HL-60/S4 treated with retinoic acid at 250 ng/mL for 4 days and 3 days (cell line): ENCODE data around the gene PIGU.

Experiments
- in situ Hi-C: fragments of 300-500 bp; cut with MboI; formaldehyde crosslinking; loops from 2 replicates; pipeline ENCODE4 v1.7.0; 2022; ENCODE audit warnings: low sequenced_read_pairs

PIGU gene

DNA sequence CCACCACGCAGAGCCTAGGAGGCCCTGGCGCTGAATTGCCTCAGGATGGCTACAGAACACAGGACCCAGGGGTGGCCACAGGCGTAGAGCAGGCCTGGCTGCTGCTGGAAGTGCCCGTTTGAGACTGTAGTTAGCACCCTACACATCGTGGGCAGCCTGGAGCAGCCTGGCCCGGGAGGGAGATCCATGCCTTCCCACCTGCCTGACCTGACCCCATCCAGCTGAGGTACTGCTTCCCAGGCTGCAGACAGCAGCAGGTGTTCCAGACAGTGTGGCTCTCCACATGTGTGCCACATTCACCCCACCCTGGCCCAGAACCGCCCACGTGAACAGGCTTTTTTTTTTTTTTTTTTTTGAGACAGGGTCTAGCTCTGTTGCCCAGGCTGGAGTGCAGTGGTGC lies 139.2 kb downstream of the PIGU start:
- in situ Hi-C loops, result loop anchor here (10.0 kb wide), 1 partner anchor 167 kb away; the partner anchor contains the start of gene TP53INP2

GRCh38 chr20:34536798-34537394 lies 140.0 kb downstream of the PIGU start:
- in situ Hi-C loops, result loop anchor here (10.0 kb wide), 1 partner anchor 168 kb away; the partner anchor contains the start of gene TP53INP2

DNA sequence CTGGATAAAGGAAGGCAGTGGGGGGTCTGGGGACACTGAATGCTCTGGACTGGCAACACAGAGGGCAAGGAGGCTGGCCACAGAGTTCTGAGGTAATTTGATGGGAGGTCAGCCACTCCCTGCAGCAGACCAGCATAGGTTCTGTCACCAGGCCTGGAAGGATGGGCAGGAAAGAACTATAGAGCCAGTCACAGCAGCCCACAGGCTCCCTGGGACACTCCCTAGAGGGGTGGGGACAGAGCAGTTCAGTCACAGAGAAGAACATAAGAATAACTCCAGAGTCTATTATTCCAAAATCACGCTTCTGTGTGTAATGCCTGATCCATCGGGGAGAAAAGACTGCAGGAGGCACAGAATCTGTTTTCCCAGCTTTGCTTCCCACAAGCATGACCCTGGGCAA lies 141.0 kb downstream of the PIGU start:
- in situ Hi-C loops, result loop anchor here (10.0 kb wide), 1 partner anchor 169 kb away; the partner anchor contains the start of gene TP53INP2

DNA sequence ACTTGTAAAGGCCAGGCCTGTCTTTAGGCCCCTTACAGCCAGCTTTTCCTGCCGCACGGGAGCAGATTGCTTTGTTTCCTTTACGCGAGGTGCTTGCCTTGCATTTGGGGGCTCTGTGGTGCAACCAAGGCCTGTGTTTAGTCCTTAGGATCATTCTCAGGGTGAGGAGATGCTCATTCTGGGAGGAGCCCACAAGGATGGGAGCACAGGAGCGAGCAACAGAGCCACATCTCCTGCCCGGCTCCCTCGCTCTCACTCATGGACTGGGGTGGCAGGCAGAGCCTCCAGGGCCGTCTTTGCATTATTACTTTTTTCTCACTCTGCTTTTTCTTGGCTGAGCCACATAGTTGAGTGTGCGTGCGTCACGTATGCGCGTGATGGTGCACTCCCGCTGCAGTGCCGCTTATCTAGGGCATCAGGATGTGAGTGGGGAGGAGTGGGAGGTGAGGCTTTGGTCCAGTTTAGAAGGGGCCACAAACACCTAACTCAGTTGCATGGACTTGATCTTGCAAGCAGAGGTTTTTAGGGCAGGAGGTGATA lies 141.5 kb downstream of the PIGU start:
- in situ Hi-C loops, result loop anchor here (10.0 kb wide), 1 partner anchor 169 kb away; the partner anchor contains the start of gene TP53INP2

GRCh38 chr20:34534391-34535165 lies 142.3 kb downstream of the PIGU start:
- in situ Hi-C loops, result loop anchor here (10.0 kb wide), 1 partner anchor 170 kb away; the partner anchor contains the start of gene TP53INP2

- in situ Hi-C loops, result loop anchor here (10.0 kb wide), 1 partner anchor 172 kb away; the partner anchor contains the start of gene TP53INP2
Measured at GRCh38 chr20:34532756-34533155, 144.1 kb downstream of the PIGU start.

DNA sequence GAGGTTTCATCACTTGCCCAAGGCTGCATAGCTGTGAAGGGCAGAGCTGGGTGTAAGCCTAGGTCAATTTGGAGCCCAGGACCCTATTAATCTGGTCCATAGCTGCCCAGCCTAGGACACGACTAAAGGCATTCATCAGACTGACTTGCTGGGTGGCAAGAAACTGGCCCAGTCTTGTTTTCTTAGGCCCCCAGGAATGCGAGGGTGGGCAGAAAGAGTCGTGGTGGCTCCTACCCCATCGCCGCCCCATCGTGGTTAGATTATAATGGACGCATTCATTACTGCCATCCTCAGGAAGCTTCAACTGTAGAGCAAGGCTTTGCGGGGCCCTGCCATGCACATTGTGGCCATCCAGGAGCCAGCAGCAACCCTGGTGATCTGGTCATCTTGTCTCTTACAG lies 144.6 kb downstream of the PIGU start:
- in situ Hi-C loops, result loop anchor here (10.0 kb wide), 1 partner anchor 172 kb away; the partner anchor contains the start of gene TP53INP2

DNA sequence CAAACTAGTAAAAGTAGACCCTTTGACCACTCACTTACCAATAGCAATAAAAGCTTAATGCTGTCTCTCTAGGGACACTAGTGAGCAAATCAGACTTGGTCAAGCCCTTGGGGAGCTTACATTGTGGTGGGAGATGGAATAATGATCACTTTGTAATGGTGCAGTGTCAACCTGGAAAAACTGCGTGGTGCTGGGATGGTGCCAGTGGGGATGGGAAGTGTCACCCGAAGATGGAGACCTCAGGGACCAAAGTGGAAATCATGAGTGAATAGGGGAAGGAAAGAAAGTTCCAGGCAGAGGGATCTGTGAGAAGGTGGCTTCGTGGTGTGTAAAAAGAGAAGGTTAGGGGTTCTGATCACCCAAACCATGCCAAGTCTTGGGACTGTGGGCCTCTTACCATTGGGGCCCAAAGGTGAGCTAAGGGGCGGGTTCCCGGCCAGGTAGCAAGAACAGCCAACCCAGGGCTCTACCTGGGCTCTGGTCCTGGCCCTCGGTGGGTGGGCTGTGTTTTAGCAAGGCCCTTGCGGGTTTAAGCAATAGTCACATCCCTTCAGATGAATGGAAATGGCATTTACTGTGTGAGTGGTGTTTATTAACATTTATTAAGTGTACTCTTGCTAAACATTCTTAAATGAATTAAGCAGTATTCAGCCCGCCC lies 145.2 kb downstream of the PIGU start:
- in situ Hi-C loops, result loop anchor here (10.0 kb wide), 1 partner anchor 173 kb away; the partner anchor contains the start of gene TP53INP2

GRCh38 chr20:34530342-34530741 lies 146.6 kb downstream of the PIGU start:
- in situ Hi-C loops, result loop anchor here (10.0 kb wide), 1 partner anchor 174 kb away; the partner anchor contains the start of gene TP53INP2

DNA sequence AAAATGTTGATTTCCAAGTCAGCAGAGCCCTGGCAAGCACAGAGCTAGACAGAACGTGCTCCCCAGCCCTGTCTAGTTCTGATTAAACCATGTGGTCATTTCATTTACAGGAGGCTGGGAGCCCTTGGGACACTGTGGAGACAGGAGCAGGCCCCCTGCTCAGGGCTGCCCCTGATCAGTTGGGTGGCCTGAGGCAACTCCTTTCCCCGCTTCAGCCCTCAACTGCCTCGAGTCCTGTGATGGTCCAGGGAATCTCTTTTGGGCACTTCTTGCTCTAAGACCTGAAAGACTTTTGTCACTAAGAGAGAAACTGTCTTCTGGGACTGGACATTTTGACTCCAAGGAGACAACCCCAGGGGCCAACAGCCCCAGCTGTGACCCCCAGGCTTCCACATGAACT lies 147.2 kb downstream of the PIGU start:
- in situ Hi-C loops, result loop anchor here (10.0 kb wide), 1 partner anchor 175 kb away; the partner anchor contains the start of gene TP53INP2

- in situ Hi-C loops, result no loop called here
Measured at GRCh38 chr20:34528921-34529297, 148.0 kb downstream of the PIGU start.

DNA sequence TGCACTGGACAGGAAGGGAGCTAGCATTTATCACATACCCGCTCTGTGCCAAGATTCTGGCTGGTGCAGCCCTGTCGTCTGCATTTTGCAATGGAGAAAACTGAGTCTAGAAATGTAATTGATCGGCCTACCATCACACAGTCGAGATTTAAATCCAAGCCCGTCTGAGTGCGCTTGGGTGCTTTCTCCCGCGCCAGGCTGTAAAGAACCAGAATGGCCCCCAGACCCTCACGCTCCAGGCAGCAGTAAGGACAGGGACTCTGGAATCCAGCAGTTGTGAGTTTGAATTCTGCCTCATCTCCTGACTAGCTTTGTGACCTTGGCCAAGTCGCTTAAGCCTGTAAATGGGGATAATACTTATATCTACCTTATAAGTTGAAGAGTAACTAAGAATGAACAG lies 149.9 kb downstream of the PIGU start:
- in situ Hi-C loops, result no loop called here

- in situ Hi-C loops, result no loop called here
Measured at GRCh38 chr20:34526466-34526865, 150.4 kb downstream of the PIGU start.

DNA sequence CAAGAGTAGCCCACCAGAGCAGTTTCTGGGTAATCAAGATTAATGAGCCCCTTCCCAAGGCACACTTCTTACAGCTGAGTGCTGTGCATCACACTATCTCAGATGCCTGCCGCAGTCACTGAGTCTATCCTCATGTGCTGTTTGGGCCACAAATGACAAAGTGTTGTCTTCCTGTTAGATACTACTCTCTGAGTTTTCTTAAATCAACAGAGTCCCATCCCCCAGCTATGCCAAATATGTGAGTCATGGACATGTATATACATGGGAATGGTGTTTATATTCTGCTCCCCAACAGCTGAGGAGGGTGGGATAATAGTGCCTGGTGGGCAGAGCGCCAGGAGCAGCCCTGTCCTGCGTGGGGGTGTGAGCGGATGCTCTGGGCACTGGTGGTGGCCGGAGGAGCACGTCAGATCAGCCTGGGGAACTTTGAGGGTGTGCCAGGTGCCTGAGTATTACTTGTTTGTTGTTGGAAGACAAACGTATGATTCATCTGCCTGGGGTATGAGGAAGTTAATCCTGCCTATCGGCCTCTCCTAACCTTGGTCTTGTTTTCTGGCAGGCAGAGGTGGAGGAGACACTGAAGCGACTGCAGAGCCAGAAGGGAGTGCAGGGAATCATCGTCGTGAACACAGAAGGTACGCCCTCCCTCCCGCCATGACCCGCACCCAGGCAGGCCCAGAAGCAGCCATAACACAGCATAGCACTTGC lies 151.0 kb downstream of the PIGU start:
- in situ Hi-C loops, result no loop called here

GRCh38 chr20:34525342-34525708 lies 151.6 kb downstream of the PIGU start:
- in situ Hi-C loops, result no loop called here

- in situ Hi-C loops, result no loop called here
Measured at GRCh38 chr20:34524426-34524825, 152.5 kb downstream of the PIGU start.

GRCh38 chr20:34522969-34523871 lies 153.7 kb downstream of the PIGU start:
- in situ Hi-C loops, result no loop called here

DNA sequence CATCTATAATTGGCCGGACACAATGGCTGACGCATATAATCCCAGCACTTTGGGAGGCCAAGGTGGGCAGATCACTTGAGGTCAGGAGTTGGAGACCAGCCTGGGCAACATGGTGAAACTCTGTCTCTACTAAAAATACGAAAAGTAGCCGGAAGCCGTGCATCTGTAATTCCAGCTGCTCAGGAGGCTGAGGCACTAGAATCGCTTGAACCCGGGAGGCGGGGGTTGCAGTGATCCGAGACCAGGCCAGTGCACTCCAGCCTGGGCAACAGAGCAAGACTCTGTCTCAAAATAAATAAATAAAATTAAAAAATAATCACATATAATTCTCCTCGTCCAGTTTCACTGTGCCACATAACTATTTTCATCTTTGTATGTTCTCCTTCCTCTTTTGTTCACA lies 157.1 kb downstream of the PIGU start:
- in situ Hi-C loops, result loop anchor here (10.0 kb wide), 1 partner anchor 205 kb away; no protein-coding TSS in a partner anchor

DNA sequence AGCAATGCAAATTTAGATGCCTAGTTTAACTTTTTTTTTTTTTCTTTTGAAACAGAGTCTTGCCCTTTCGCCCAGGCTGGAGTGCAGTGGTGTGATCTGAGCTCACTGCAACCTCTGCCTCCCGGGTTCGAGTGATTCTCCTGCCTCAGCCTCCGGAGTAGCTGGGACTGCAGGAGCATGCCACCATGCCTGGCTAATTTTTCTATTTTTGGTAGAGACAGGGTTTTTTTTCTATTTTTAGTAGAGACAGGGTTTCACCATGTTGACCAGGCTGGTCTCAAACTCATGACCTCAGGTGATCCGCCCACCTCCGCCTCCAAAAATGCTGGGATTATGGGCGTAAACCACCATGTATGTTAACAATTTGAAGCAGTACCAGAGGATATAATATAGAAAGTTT lies 158.0 kb downstream of the PIGU start:
- in situ Hi-C loops, result loop anchor here (10.0 kb wide), 1 partner anchor 204 kb away; no protein-coding TSS in a partner anchor
